SJSA1 (cell line): ENCODE measurements around the gene LGALS3BP. TPM values are rescaled to one million over a fixed set of nuclear protein-coding genes. Genes with fewer than 3 reads are reported as not detected.

Experiments used
- DNase-seq, 2 experiments: peaks; one replicate each; pipeline ENCODE4 v3.0.0-alpha.2; 2015 to 2020; ENCODE audit warnings: low spot score in 2 of 2, low read depth in 1 of 2
- H3K27ac ChIP-seq: fragments of 250-450 bp; sonication (Bioruptor Pico); 2 replicates; pipeline ENCODE4 v1.5.1; 2020; ENCODE audit warnings: mild to moderate bottlenecking, moderate library complexity
- H3K27me3 ChIP-seq: fragments of 250-450 bp; sonication (Bioruptor Pico); replicated peaks from 2 replicates; pipeline ENCODE4 v1.5.1; 2020; ENCODE audit warnings: mild to moderate bottlenecking, moderate library complexity
- H3K36me3 ChIP-seq: fragments of 250-450 bp; sonication (Bioruptor Pico); 2 replicates; pipeline ENCODE4 v1.5.1; 2020; ENCODE audit warnings: mild to moderate bottlenecking
- H3K4me1 ChIP-seq: fragments of 250-450 bp; sonication (Bioruptor Pico); replicated peaks from 2 replicates; pipeline ENCODE4 v1.6.1; 2021; ENCODE audit warnings: mild to moderate bottlenecking
- H3K4me3 ChIP-seq: fragments of 250-450 bp; sonication (Bioruptor Pico); 2 replicates; pipeline ENCODE4 v1.5.1; 2020; ENCODE audit warnings: mild to moderate bottlenecking
- H3K9me3 ChIP-seq: fragments of 250-450 bp; sonication (Bioruptor Pico); replicated peaks from 2 replicates; pipeline ENCODE4 v1.5.1; 2020; ENCODE audit warnings: mild to moderate bottlenecking
- total RNA-seq: library from RNA; depleted of rRNA; stranded (reverse); fragments of >200 nt; shearing (Covaris generic); gene quantifications from 2 replicates; pipeline ENCODE4 v1.2.3, GENCODE V29; 2014

LGALS3BP gene
- total RNA-seq, 1 experiment from 2014 or later: 485 TPM

GRCh38 chr17:78990349-78991016 lies 10.8 kb upstream of the LGALS3BP start:
- Histone ChIP-seq H3K4me3 (no peak overlapping the region), H3K4me1 (peaks cover 20% of the 10 kb centered on the region), H3K36me3 (peaks cover 56% of the 10 kb centered on the region), H3K27me3 (no peaks in the 10 kb centered on the region), H3K27ac (no peak overlapping the region), H3K9me3 (no peaks in the 10 kb centered on the region)
- DNase-seq: no peak

DNA sequence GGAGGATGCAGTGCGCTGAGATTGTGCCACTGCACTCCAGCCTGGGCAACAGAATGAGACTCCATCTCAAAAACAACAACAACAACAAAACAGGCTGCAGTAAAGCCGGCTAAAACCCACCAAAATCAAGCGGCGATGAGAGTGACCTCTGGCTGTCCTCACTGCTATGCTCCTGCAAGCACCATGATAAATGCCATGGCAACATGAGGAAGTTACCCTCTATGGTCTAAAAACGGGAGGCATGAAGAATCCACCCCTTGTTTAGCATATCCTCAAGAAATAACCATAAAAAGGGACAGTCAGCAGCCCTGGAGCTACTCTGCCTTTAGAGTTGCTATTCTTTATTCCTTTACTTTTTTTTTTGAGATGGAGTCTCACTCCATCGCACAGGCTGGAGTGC lies 8.4 kb upstream of the LGALS3BP start:
- Histone ChIP-seq H3K27ac (no peak overlapping the region), H3K4me3 (no peak overlapping the region), H3K4me1 (peaks cover 20% of the 10 kb centered on the region), H3K9me3 (no peaks in the 10 kb centered on the region), H3K36me3 (peaks cover 33% of the 10 kb centered on the region), H3K27me3 (no peaks in the 10 kb centered on the region)
- no peak for DNase-seq

- H3K9me3 ChIP-seq: no peaks in the 10 kb centered on the region
- DNase-seq: peak in 1 of 2 experiments; percentile 83
- peaks cover 19% of the 10 kb centered on the region for H3K36me3 ChIP-seq
- H3K27ac ChIP-seq: peak overlapping the region; percentile 30
- H3K27me3 ChIP-seq: no peaks in the 10 kb centered on the region
- H3K4me1 ChIP-seq: peaks cover 20% of the 10 kb centered on the region
- peak overlapping the region; percentile 17 for H3K4me3 ChIP-seq
These were observed 7.1 kb upstream of the LGALS3BP start for GRCh38 chr17:78986649-78987328.

DNA sequence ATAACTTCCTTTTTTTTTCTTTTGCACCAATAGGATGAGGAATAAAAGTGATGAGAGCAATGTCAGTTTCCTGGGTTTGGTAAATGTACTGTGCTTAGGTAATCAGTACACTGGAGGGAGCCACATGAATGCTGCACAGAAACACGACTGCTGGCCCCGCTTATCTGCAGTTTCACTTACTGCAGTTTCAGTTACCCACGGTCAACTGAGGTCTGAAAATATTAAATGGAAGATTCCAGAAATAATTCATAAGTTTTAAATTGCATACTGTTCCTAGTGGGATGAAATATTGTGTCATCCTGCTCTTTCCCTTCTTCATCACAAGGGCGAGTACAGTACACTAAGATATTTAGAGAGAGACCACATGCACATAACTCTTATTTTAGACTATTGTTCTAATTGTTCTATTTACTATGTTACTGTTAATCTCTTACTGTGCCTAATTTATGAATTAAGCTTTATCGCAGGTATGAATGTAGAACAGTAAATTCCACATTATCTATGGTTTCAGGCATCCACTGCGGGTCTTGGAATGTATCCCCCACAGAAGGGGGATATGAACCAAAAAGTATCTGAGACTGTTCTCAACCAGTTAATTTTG lies 6.4 kb upstream of the LGALS3BP start:
- H3K9me3 ChIP-seq: no peaks in the 10 kb centered on the region
- H3K36me3 ChIP-seq: peaks cover 13% of the 10 kb centered on the region
- peak in 1 of 2 experiments; percentile 57 for DNase-seq
- no peak overlapping the region; the same call in 1 of the 2 replicates for H3K4me3 ChIP-seq
- peaks cover 20% of the 10 kb centered on the region for H3K4me1 ChIP-seq
- H3K27me3 ChIP-seq: no peaks in the 10 kb centered on the region
- H3K27ac ChIP-seq: peak overlapping the region; percentile 30

GRCh38 chr17:78985395-78985794 lies 5.7 kb upstream of the LGALS3BP start:
- peaks cover 5% of the 10 kb centered on the region for H3K36me3 ChIP-seq
- peaks cover 23% of the 10 kb centered on the region for H3K4me1 ChIP-seq
- no peaks in the 10 kb centered on the region for H3K9me3 ChIP-seq
- H3K4me3 ChIP-seq: no peak overlapping the region
- no peak for DNase-seq
- H3K27ac ChIP-seq: no peak overlapping the region
- no peaks in the 10 kb centered on the region for H3K27me3 ChIP-seq

DNA sequence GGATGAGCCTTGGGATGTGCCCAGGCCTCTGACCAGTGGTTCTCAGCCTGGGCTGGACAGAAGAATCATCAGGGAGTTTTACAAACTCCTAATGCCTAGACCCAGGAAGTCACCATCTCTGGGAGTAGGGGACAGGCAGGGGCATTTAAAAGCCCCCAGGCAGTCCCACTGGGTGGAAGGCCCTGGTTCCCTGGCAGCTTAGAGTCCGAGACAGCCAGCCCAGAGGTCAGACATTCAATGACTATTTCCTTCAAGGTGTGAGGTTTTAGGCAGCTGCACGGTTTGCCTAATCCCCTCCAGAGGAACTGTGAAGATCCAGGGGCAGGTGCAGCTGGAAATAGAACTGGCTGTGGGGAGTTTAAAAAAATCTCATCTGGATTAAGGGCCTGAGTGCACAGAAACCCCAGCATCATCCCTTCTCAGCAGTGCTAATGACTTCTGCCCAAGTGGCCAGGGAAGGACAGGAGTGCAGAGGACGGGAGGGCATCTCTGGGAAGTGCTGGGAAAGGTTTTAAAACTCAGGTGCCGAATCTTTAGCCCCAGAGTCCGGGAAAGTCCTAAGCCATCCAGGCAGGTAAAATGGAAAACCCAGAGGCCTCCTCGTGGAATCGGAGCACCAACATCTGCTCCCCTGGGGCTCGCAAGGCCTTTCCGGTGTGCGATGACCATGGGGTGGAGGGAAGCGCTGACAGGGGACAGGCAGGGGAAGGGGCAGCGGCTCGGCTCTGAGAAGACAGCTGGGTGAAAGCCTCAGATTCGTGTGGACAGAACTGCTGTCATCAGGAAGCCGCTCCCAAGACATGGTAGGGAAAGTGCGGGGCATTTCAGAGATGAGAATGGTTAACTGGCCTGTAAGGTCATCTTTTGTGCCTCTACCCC lies 1.5 kb upstream of the LGALS3BP start:
- Histone ChIP-seq H3K9me3 (no peaks in the 10 kb centered on the region), H3K36me3 (peaks cover 23% of the 10 kb centered on the region), H3K4me3 (no peak overlapping the region), H3K27me3 (no peaks in the 10 kb centered on the region), H3K4me1 (peaks cover 37% of the 10 kb centered on the region), H3K27ac (no peak overlapping the region)
- DNase-seq: no peak

DNA sequence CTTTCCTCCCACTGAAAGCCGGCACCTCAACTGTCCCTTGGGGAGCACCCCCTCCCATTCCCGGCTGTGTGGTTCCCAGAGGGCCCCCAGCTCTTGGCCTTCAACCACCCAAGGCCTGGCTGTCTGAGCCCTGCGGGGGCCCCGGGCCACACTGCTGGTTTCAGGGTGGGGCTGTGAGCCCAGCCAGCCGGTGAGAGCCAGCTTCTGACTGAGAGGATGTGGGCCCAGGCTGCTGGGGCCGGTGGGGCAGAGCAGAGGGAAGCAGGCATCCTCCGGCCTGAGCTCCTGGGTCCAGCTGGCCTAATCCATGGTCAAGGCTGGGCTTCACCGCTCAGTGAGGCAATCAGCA lies 875 bp upstream of the LGALS3BP start:
- Histone ChIP-seq H3K27ac (no peak overlapping the region), H3K36me3 (peaks cover 29% of the 10 kb centered on the region), H3K4me1 (peaks cover 30% of the 10 kb centered on the region), H3K9me3 (no peaks in the 10 kb centered on the region), H3K27me3 (no peaks in the 10 kb centered on the region), H3K4me3 (no peak overlapping the region)
- DNase-seq: peak in 1 of 2 experiments; percentile 50

- H3K27ac ChIP-seq: no peak overlapping the region
- H3K4me3 ChIP-seq: no peak overlapping the region; the same call in 1 of the 2 replicates
- peaks cover 51% of the 10 kb centered on the region for H3K36me3 ChIP-seq
- no peaks in the 10 kb centered on the region for H3K9me3 ChIP-seq
- DNase-seq: no peak
- H3K4me1 ChIP-seq: peaks cover 33% of the 10 kb centered on the region
- no peaks in the 10 kb centered on the region for H3K27me3 ChIP-seq
These were observed 1.4 kb downstream of the LGALS3BP start for GRCh38 chr17:78977997-78978973.

GRCh38 chr17:78977681-78977943 lies 2.1 kb downstream of the LGALS3BP start:
- no peak overlapping the region for H3K27ac ChIP-seq

GRCh38 chr17:78976907-78977680 lies 2.6 kb downstream of the LGALS3BP start:
- DNase-seq: no peak
- Histone ChIP-seq H3K4me3 (no peak overlapping the region), H3K9me3 (no peaks in the 10 kb centered on the region), H3K4me1 (peaks cover 33% of the 10 kb centered on the region), H3K27me3 (no peaks in the 10 kb centered on the region), H3K27ac (no peak overlapping the region), H3K36me3 (peaks cover 63% of the 10 kb centered on the region)

More at GRCh38 chr17:78977681-78977943, 2.1 kb downstream of the LGALS3BP start:
- H3K27me3 ChIP-seq: no peaks in the 10 kb centered on the region
- no peak for DNase-seq
- H3K36me3 ChIP-seq: peaks cover 57% of the 10 kb centered on the region
- H3K4me1 ChIP-seq: peaks cover 33% of the 10 kb centered on the region
- H3K9me3 ChIP-seq: no peaks in the 10 kb centered on the region
- no peak overlapping the region for H3K4me3 ChIP-seq

DNA sequence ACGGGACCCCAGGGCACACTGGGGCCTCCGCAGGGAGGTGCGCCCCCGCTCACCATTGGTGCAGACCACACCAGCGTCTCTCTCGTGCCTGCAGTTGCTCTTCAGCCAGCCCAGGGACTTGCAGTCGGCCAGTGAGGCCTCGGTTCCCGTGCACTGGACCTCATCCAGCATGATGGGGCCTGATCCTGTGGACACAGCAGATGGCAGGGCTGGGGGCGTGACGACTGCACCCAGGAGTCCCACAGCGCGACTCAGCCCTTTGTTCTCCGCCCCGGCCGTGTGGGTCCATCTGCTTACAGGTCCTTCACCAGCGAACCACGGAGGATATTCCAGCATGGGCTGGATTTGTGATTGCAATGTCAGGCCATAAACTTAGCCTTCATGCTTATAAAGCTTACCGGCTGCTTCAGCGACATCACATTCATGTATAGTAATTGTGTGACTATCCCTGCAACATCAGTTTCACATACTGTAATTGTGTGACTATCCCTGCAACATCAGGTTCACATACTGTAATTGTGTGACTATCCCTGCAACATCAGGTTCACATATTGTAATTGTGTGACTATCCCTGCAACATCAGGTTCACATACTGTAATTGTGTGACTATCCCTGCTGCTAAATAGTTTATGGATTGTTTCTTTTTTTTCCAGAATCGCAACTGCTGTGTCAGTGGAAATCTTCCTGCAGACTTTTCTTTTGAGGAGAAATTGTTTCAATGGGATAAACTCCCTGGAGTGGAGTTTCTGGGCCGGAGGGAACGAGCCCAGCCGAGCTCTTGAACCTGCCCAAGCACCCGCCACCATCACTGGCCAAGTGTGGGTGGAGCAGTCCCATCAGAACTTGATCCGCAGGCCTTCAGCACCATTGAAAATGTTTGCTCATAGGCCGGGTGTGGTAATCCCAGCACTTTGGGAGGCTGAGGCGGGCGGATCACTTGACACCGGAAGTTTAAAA lies 4.8 kb downstream of the LGALS3BP start:
- H3K4me3 ChIP-seq: no peak overlapping the region
- peak in 1 of 2 experiments; percentile 61 for DNase-seq
- H3K4me1 ChIP-seq: peaks cover 35% of the 10 kb centered on the region
- H3K27me3 ChIP-seq: no peaks in the 10 kb centered on the region
- H3K27ac ChIP-seq: no peak overlapping the region
- no peaks in the 10 kb centered on the region for H3K9me3 ChIP-seq
- H3K36me3 ChIP-seq: peaks cover 84% of the 10 kb centered on the region
